ENCODE measurements around the gene ASB8.

Gene ASB8

GRCh38 chr12:48182631-48183030 is 25.3 kb upstream of the ASB8 start:
- peaks cover 73% of the 10 kb centered on the region for H3K27me3 ChIP-seq (ENCODE audit: control insufficient read depth, insufficient read depth, low read length)
- H3K27ac ChIP-seq (ENCODE audit: low read depth, low read length), result no peak overlapping the region
- H3K36me3 ChIP-seq (ENCODE audit: control insufficient read depth, insufficient read depth, low read length), result no peaks in the 10 kb centered on the region
- H3K9me3 ChIP-seq (ENCODE audit: control insufficient read depth, insufficient read depth, low read length), result no peaks in the 10 kb centered on the region
- H3K9ac ChIP-seq (ENCODE audit: low read depth, low read length), result no peak overlapping the region
- peaks cover 17% of the 10 kb centered on the region for H3K4me1 ChIP-seq (ENCODE audit: control insufficient read depth, insufficient read depth, low read length)
- peak overlapping the region; percentile 59 for H3K4me3 ChIP-seq (ENCODE audit: low read depth, low read length)

- Histone ChIP-seq H3K4me1 (ENCODE audit: control insufficient read depth, insufficient read depth, low read length) (peaks cover 29% of the 10 kb centered on the region), H3K27me3 (ENCODE audit: control insufficient read depth, insufficient read depth, low read length) (peaks cover 64% of the 10 kb centered on the region), H3K27ac (ENCODE audit: low read depth, low read length) (no peak overlapping the region), H3K9ac (ENCODE audit: low read depth, low read length) (no peak overlapping the region), H3K4me3 (ENCODE audit: low read depth, low read length) (no peak overlapping the region), H3K9me3 (ENCODE audit: control insufficient read depth, insufficient read depth, low read length) (no peaks in the 10 kb centered on the region), H3K36me3 (ENCODE audit: control insufficient read depth, insufficient read depth, low read length) (no peaks in the 10 kb centered on the region)
Measured at GRCh38 chr12:48180857-48181495, 23.7 kb upstream of the ASB8 start.

GRCh38 chr12:48180424-48180823 is 23.1 kb upstream of the ASB8 start:
- no peaks in the 10 kb centered on the region for H3K9me3 ChIP-seq (ENCODE audit: control insufficient read depth, insufficient read depth, low read length)
- H3K36me3 ChIP-seq (ENCODE audit: control insufficient read depth, insufficient read depth, low read length), result no peaks in the 10 kb centered on the region
- peaks cover 59% of the 10 kb centered on the region for H3K27me3 ChIP-seq (ENCODE audit: control insufficient read depth, insufficient read depth, low read length)

GRCh38 chr12:48179466-48179865 is 22.2 kb upstream of the ASB8 start:
- no peak overlapping the region for H3K27ac ChIP-seq (ENCODE audit: low read depth, low read length)
- H3K27me3 ChIP-seq (ENCODE audit: control insufficient read depth, insufficient read depth, low read length), result peaks cover 49% of the 10 kb centered on the region
- peaks cover 25% of the 10 kb centered on the region for H3K4me1 ChIP-seq (ENCODE audit: control insufficient read depth, insufficient read depth, low read length)
- H3K36me3 ChIP-seq (ENCODE audit: control insufficient read depth, insufficient read depth, low read length), result no peaks in the 10 kb centered on the region
- H3K9ac ChIP-seq (ENCODE audit: low read depth, low read length), result no peak overlapping the region
- no peak overlapping the region for H3K4me3 ChIP-seq (ENCODE audit: low read depth, low read length)
- no peaks in the 10 kb centered on the region for H3K9me3 ChIP-seq (ENCODE audit: control insufficient read depth, insufficient read depth, low read length)

More at GRCh38 chr12:48180424-48180823, 23.1 kb upstream of the ASB8 start:
- H3K4me3 ChIP-seq (ENCODE audit: low read depth, low read length), result no peak overlapping the region
- no peak overlapping the region for H3K27ac ChIP-seq (ENCODE audit: low read depth, low read length)
- no peak overlapping the region for H3K9ac ChIP-seq (ENCODE audit: low read depth, low read length)
- H3K4me1 ChIP-seq (ENCODE audit: control insufficient read depth, insufficient read depth, low read length), result peaks cover 31% of the 10 kb centered on the region

GRCh38 chr12:48177982-48178381 is 20.7 kb upstream of the ASB8 start:
- H3K9ac ChIP-seq (ENCODE audit: low read depth, low read length), result no peak overlapping the region
- no peak overlapping the region for H3K4me3 ChIP-seq (ENCODE audit: low read depth, low read length)
- peaks cover 25% of the 10 kb centered on the region for H3K4me1 ChIP-seq (ENCODE audit: control insufficient read depth, insufficient read depth, low read length)
- no peak overlapping the region for H3K27ac ChIP-seq (ENCODE audit: low read depth, low read length)
- no peaks in the 10 kb centered on the region for H3K9me3 ChIP-seq (ENCODE audit: control insufficient read depth, insufficient read depth, low read length)
- H3K36me3 ChIP-seq (ENCODE audit: control insufficient read depth, insufficient read depth, low read length), result no peaks in the 10 kb centered on the region
- peaks cover 35% of the 10 kb centered on the region for H3K27me3 ChIP-seq (ENCODE audit: control insufficient read depth, insufficient read depth, low read length)

GRCh38 chr12:48176417-48176751 is 19.1 kb upstream of the ASB8 start:
- H3K9ac ChIP-seq (ENCODE audit: low read depth, low read length), result no peak overlapping the region
- H3K4me3 ChIP-seq (ENCODE audit: low read depth, low read length), result peak overlapping the region; percentile 23
- peaks cover 20% of the 10 kb centered on the region for H3K4me1 ChIP-seq (ENCODE audit: control insufficient read depth, insufficient read depth, low read length)
- H3K27me3 ChIP-seq (ENCODE audit: control insufficient read depth, insufficient read depth, low read length), result peaks cover 20% of the 10 kb centered on the region
- no peaks in the 10 kb centered on the region for H3K9me3 ChIP-seq (ENCODE audit: control insufficient read depth, insufficient read depth, low read length)
- H3K36me3 ChIP-seq (ENCODE audit: control insufficient read depth, insufficient read depth, low read length), result no peaks in the 10 kb centered on the region
- H3K27ac ChIP-seq (ENCODE audit: low read depth, low read length), result no peak overlapping the region

- no peaks in the 10 kb centered on the region for H3K9me3 ChIP-seq (ENCODE audit: control insufficient read depth, insufficient read depth, low read length)
- no peak overlapping the region for H3K9ac ChIP-seq (ENCODE audit: low read depth, low read length)
- peaks cover 20% of the 10 kb centered on the region for H3K4me1 ChIP-seq (ENCODE audit: control insufficient read depth, insufficient read depth, low read length)
- no peaks in the 10 kb centered on the region for H3K36me3 ChIP-seq (ENCODE audit: control insufficient read depth, insufficient read depth, low read length)
- H3K27ac ChIP-seq (ENCODE audit: low read depth, low read length), result peak overlapping the region; percentile 53
- H3K27me3 ChIP-seq (ENCODE audit: control insufficient read depth, insufficient read depth, low read length), result peaks cover 14% of the 10 kb centered on the region
- H3K4me3 ChIP-seq (ENCODE audit: low read depth, low read length), result peak overlapping the region; percentile 23
Measured at GRCh38 chr12:48175613-48176416, 18.5 kb upstream of the ASB8 start.

GRCh38 chr12:48169011-48169410 is 11.7 kb upstream of the ASB8 start:
- Histone ChIP-seq H3K27ac (ENCODE audit: low read depth, low read length) (no peak overlapping the region), H3K27me3 (ENCODE audit: control insufficient read depth, insufficient read depth, low read length) (no peaks in the 10 kb centered on the region), H3K36me3 (ENCODE audit: control insufficient read depth, insufficient read depth, low read length) (no peaks in the 10 kb centered on the region), H3K4me1 (ENCODE audit: control insufficient read depth, insufficient read depth, low read length) (no peaks in the 10 kb centered on the region), H3K9ac (ENCODE audit: low read depth, low read length) (no peak overlapping the region), H3K4me3 (ENCODE audit: low read depth, low read length) (no peak overlapping the region), H3K9me3 (ENCODE audit: control insufficient read depth, insufficient read depth, low read length) (no peaks in the 10 kb centered on the region)

- no peak overlapping the region for H3K9ac ChIP-seq (ENCODE audit: low read depth, low read length)
- no peaks in the 10 kb centered on the region for H3K27me3 ChIP-seq (ENCODE audit: control insufficient read depth, insufficient read depth, low read length)
- no peaks in the 10 kb centered on the region for H3K9me3 ChIP-seq (ENCODE audit: control insufficient read depth, insufficient read depth, low read length)
- no peaks in the 10 kb centered on the region for H3K4me1 ChIP-seq (ENCODE audit: control insufficient read depth, insufficient read depth, low read length)
- no peak overlapping the region for H3K4me3 ChIP-seq (ENCODE audit: low read depth, low read length)
- H3K27ac ChIP-seq (ENCODE audit: low read depth, low read length), result no peak overlapping the region
- H3K36me3 ChIP-seq (ENCODE audit: control insufficient read depth, insufficient read depth, low read length), result no peaks in the 10 kb centered on the region
Measured at GRCh38 chr12:48165089-48165981, 8.0 kb upstream of the ASB8 start.

- Histone ChIP-seq H3K27ac (ENCODE audit: low read depth, low read length) (no peak overlapping the region), H3K27me3 (ENCODE audit: control insufficient read depth, insufficient read depth, low read length) (no peaks in the 10 kb centered on the region), H3K4me3 (ENCODE audit: low read depth, low read length) (no peak overlapping the region), H3K9ac (ENCODE audit: low read depth, low read length) (no peak overlapping the region), H3K4me1 (ENCODE audit: control insufficient read depth, insufficient read depth, low read length) (no peaks in the 10 kb centered on the region), H3K9me3 (ENCODE audit: control insufficient read depth, insufficient read depth, low read length) (no peaks in the 10 kb centered on the region), H3K36me3 (ENCODE audit: control insufficient read depth, insufficient read depth, low read length) (no peaks in the 10 kb centered on the region)
Measured at GRCh38 chr12:48164451-48164850, 7.1 kb upstream of the ASB8 start.

Data from HUES48 (cell line).